Epithelial cell of proximal tubule (primary cell): Measurements from ENCODE around the gene MIS18A. TPM values are rescaled to one million over a fixed set of nuclear protein-coding genes. Genes with fewer than 3 reads are reported as not detected.

Experiments used
- DNase-seq: peaks from one replicate; pipeline ENCODE4 v3.0.0-alpha.2; 2011; ENCODE audit warnings: low read depth
- H3K4me3 ChIP-seq: 2 replicates; pipeline ENCODE4 v1.5.1; 2011; ENCODE audit warnings: low read depth, mild to moderate bottlenecking, low read length
- total RNA-seq: library from RNA; depleted of rRNA; stranded (reverse); fragments of >200 nt; gene quantifications from 2 replicates; pipeline ENCODE4 v1.2.3, GENCODE V29; 2015
- TF ChIP-seq, protein P1 (sequence below): conservative IDR thresholded peaks from 2 replicates; pipeline ENCODE4 v1.5.1; 2012; ENCODE audit warnings: low read depth, mild to moderate bottlenecking, low read length

MIS18A gene
- total RNA-seq, 1 donor from 2014 or later, result 31.4 TPM

DNA sequence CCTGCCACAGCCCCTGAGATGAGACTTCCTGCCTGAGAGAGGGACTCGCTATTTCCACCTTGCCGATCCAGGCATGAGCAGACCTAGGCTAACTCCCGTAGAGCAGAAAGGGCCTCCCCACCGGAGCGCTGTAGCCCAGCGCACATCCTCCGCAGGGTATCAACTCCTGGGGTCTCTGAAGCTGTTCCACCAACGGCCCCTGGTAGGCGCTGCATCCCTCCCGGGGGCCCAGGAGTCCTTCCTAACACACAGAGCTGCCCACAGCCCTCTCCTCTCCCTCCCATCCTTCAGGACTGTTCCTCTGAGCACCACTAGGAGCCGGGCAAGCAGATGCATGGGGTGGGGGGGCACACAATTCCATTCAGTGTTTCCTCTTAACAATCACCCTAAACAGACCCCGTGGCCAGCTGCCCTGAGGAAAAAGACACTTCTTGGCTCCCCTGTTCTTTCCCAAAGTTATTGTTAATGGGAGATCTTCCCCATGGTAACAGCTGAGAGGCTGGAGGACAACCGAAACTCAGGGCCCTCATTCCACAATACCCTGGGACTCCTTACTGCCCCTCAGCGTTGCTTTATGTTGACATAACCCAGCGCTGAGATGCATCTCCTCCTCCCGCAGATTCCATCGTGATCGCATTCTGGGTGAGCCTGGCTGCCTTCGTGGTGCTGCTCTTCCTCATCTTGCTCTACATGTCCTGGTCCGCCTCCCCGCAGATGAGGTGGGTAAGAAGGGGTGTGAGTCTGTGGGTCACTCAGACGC lies 27.4 kb upstream of the MIS18A start:
- DNase-seq, result no peak
- H3K4me3 ChIP-seq, result no peak overlapping the region
- TF ChIP-seq, protein P1, sequence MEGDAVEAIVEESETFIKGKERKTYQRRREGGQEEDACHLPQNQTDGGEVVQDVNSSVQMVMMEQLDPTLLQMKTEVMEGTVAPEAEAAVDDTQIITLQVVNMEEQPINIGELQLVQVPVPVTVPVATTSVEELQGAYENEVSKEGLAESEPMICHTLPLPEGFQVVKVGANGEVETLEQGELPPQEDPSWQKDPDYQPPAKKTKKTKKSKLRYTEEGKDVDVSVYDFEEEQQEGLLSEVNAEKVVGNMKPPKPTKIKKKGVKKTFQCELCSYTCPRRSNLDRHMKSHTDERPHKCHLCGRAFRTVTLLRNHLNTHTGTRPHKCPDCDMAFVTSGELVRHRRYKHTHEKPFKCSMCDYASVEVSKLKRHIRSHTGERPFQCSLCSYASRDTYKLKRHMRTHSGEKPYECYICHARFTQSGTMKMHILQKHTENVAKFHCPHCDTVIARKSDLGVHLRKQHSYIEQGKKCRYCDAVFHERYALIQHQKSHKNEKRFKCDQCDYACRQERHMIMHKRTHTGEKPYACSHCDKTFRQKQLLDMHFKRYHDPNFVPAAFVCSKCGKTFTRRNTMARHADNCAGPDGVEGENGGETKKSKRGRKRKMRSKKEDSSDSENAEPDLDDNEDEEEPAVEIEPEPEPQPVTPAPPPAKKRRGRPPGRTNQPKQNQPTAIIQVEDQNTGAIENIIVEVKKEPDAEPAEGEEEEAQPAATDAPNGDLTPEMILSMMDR, result no peak

DNA sequence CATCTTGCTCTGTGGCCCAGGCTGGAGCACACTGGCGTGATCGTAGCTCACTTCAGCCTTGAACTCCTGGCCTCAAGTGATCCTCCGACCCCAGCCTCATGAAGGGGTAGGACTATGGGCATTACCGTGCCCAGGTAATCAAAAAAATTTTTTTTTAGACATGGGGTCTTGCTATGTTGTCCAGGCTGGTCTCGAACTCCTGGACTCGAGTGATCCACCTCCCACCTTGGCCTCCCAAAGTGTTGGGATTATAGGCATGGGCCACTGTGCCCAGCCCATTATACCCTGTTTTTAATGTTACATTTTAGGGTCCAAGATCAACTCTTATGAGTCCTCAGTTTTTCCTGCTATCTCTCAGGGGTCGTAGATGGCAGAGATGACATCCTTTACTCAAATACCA lies 26.1 kb upstream of the MIS18A start:
- TF ChIP-seq, protein P1, result no peak
- no peak for DNase-seq
- H3K4me3 ChIP-seq, result no peak overlapping the region

DNA sequence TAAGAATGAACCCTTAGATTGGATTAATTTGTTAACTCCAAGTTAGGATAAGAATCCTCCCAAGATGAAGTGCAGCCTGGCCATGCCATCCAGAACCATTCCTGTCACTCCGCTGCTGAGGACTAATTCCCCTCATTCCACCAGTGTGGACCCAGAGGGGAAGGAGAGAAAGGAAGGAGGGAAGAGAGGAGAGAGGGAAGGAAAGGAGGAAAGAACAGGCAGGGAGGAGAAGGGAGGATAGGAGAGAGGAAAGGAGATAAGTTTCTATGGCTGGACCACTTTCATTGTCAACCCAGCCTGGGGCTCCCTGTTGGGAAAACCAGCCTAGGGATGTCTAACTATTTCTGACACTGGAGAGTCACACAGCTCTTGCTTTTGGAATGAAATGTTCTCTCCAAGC lies 24.5 kb upstream of the MIS18A start:
- no peak for DNase-seq
- H3K4me3 ChIP-seq, result no peak overlapping the region
- TF ChIP-seq, protein P1, result no peak

DNA sequence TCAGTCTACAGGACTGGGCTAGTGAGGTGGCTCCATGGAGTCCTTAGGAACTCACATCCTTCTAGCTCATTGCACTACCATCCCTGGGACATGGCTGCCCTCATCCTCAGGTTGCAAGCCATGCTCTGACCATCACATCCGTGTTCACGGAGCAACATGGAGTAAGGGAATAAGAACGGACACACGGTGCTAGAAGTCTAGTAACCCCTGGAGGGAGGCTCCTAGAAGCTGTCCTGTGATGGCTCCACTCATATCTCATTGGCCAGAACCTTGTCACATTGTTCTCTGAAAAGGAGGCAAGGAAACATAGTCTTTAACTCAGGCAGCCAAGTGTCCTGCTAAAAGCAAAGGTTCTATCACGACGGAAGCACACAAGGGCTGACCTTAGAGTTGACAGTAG lies 23.7 kb upstream of the MIS18A start:
- no peak overlapping the region for H3K4me3 ChIP-seq
- no peak for DNase-seq
- TF ChIP-seq, protein P1, result no peak

DNA sequence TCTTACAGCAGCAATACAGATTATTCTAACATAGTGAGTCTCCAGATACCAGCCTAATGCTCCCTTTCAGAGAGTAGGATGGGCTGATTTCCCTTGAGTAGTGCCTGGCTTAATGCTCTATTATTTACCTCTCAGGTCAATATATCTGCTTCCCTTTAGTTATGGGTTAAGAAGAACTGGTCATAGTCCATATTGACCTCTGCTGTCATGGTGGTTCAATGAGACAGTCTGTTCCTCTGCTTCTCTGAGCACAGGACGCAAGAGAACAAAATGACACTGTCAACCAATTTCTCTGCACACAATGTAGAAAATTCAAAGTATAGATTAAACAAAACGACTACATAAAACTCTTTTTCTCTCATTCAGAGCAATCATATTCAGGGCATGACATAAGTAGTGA lies 22.7 kb upstream of the MIS18A start:
- H3K4me3 ChIP-seq, result no peak overlapping the region
- no peak for DNase-seq
- TF ChIP-seq, protein P1, result no peak

DNA sequence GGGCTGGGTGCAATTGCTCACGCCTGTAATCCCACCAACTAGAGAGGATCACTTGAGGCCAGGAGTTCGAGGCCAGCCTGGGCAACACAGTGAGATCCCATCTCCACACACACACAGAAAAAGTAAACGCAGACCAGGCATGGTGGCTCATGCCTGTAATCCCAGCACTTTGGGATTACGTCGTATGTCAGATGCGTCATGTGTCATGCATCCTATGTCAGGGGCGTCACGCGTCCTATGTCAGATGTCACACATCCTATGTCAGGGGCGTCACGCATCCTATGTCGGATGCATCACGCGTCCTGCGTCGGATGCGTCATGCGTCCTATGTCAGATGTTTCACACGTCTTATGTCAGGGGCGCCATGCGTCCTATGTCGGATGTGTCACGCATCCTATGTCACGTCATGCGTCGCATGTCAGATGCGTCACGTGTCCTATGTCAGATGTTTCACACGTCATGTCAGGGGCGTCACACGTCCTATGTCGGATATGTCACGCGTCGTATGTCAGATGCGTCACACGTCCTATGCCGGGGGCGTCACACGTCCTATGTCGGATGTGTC lies 21.4 kb upstream of the MIS18A start:
- no peak for DNase-seq
- TF ChIP-seq, protein P1, result no peak
- H3K4me3 ChIP-seq, result no peak overlapping the region

DNA sequence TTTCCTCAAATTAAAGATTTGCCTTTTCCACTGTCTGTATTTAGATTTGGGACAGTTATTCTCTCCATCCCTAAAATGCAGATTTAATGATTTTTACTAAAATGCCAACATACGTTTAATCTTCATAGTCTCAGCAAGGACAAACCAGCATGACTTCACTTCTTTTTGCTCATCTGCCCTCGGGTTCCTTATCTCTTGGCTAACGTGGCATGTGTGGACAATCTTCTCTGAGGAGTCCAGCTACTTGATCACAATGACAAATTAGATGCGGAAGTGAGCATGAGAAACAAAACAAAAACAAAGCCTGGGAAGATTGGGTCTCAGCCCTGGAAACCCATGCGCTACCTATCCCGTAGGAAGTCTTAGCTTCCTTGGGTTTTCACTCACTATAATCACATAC lies 20.8 kb upstream of the MIS18A start:
- TF ChIP-seq, protein P1, result no peak
- no peak overlapping the region for H3K4me3 ChIP-seq
- DNase-seq, result no peak
